Epidermal melanocyte (primary cell): ENCODE data around the gene RBM4B.
"Not testable (repeated sequence)": the region's sequence is repeated elsewhere in the genome, so short reads cannot be mapped to it uniquely, and the experiment has no call there.

Source experiments
- DNase-seq: peaks from one replicate; pipeline ENCODE4 v3.0.0; 2011; ENCODE audit warnings: low spot score; ENCODE audit not compliant: insufficient read length

The RBM4B gene

DNA sequence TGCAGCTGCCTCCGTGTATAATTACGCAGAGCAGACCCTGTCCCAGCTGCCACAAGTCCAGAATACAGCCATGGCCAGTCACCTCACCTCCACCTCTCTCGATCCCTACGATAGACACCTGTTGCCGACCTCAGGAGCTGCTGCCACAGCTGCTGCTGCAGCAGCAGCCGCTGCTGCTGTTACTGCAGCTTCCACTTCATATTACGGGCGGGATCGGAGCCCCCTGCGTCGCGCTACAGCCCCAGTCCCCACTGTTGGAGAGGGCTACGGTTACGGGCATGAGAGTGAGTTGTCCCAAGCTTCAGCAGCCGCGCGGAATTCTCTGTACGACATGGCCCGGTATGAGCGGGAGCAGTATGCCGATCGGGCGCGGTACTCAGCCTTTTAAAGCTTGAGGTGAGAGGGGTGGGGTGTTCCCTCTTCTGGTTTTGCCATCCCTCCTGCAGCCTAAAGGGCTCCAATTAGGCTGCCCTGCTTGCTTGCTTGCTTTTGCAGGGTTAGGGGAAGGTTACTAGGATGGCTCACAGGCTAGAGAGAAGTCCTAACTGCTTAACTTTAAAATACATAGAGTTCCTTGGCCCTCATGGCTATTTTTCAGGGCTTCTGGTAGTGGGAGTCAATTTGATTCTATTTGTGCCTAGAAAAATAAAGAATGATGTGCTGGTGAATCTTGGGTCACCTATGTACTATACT, 33.8 kb downstream of the RBM4B start:
- DNase-seq: no peak

DNA sequence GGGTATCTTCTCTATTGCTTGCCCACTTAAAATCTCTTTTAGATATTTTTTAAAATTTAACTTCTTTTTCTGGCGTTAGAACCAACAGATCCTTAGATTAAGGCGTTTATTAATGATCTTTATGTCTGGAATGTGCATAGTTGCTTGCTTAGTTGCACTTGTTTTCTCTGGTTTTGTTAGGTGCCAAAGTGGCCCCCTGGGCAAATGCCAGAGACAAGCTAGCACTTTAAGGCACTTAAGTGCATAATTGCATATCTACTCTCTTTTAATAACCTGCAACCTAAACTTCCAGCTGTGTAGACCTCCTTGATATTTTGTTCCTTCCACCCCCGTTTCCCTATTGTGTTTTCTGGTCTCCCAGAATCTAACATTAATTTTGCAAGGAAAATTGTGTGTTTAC, 35.9 kb downstream of the RBM4B start:
- DNase-seq: no peak

DNA sequence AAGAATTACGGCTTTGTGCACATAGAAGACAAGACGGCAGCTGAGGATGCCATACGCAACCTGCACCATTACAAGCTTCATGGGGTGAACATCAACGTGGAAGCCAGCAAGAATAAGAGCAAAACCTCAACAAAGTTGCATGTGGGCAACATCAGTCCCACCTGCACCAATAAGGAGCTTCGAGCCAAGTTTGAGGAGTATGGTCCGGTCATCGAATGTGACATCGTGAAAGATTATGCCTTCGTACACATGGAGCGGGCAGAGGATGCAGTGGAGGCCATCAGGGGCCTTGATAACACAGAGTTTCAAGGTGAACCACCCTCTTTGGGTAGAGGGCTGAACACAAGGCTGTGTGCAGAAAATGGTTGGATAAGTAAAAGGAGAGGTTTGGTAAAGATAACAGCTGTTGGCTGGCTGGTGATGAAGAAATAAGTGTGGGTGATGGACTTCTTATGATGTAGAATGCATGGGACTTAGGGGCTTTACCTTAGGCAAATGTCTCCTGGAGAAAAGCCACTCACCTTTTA, 37.8 kb downstream of the RBM4B start:
- DNase-seq: not testable (repeated sequence)

DNA sequence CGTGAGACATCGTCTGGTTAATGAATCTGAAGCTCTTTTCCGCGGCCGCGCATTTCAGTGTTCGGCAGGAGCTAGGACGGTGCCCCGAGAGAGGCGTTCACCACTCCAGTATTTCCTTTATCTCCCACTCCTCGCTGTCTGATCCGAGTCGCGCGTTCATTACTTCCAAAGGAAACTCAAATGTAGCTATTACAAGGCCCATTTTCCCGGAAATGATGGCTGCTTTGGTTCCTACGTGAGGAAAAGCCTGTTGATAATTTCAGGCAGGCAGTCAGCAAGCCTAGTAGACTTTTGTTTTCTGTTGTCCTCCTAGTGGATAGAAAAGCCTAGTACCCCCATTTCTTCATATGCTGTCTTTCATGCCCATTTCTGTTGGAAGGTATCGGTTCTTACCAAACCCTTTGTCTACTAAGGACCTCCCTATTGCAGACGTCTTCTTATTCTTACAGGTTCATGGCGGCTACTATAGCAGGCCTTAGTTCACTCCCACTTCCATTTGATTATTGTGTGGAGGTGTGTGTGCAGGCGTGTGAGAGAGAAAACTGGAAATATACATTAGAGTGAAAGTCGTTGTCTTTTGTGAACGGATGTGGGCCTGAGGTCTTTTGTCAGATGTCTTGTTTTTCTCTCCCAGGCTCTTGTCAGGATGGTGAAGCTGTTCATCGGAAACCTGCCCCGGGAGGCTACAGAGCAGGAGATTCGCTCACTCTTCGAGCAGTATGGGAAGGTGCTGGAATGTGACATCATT, 38.4 kb downstream of the RBM4B start:
- DNase-seq: no peak

DNA sequence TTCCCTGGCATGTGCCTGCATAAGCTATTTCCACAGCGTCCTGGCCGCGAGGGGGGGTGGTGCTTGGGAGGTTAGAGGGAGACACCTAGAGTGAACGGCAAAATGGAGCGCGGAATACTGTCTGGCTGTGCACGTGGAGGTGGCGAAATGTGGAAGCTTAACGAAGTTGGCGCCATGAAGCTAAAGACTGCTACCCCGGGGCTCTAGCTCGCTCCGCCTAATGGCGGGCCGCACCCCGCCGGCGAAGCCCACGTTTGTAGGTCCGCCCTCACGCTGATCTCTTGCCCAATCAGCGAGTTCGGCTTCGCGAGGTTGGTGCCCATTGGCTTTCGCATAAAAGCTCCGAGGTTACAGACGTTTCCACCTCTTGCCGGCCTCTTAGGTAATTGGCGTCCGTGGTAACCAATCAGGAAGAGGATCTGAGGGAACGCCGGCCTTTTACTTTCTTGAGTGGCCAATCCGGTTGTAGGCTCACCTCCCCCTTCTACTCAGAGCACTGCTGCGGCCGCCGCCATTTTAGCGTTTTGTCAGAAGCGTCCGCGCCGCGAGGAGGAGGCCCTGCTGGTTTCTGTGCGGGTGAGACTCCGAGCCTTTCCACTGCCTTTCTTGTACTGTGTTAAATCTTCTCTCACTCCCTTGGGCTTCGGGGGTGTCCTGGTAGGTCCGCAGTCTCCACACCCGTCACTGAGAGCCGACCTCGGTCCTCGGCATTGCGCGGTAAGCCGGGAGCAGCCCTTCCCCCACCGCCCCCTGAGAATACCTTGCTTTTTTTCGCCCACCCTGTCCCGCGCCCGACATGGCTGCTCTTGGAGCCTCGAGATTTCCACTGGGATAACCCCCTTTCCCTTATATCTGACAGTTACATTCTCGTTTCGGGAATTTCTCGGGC, 39.3 kb downstream of the RBM4B start, which contains the start of gene RBM4:
RBM4 (plus strand) TSS at position 527 of the 889 bp plus-strand sequence. CDS start 1,009 bp downstream, outside the sequence.
- DNase-seq: peak; percentile 98

DNA sequence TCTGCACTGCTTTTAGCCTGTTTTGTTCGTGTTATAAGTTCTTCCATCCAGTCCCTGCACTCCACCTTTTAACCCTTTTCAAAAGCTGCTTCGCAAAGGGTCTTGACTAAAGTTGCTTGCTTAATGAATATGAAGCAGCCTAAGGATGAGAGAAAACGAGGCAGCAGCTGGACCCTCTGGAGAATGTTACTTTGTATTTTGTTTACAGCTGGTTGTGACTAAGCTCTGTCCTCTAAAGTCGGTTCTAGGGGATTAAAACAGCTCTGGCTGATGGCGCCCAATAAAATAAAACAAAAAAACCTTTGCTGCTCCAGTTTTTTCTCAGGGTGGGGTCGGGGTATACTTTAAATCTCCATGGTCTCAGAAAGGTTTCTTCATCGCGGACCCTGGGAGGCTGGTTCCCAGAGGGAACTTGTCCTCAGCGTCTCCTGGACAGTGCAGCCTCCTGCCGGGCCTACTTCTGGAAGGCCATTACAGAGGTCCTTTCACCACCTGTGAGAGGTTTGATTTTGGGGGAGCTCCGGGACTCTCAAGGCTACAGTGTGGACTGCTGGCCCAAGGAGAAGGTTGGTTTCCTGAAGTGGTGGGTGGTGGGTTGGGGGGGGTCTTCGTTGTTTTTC, 40.0 kb downstream of the RBM4B start:
- DNase-seq: no peak

DNA sequence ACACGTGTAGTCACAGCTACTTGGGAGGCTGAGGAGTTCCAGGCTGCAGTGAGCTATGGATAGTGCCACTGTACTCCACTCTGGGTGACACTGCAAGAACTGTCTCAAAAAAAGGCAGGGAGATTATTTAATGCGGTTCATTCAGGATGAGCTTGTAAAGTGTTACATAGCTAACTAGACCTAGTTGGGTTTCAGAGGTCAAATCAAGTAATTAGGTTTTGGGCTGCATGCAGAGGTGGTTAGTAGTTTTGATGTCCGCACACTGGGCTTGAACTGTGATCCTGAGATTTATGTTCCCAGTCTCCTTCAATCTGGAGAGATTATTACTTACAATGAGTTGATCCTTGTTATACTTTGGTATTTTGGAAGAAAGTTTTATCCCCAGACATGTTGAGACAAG, 41.3 kb downstream of the RBM4B start:
- DNase-seq: no peak

DNA sequence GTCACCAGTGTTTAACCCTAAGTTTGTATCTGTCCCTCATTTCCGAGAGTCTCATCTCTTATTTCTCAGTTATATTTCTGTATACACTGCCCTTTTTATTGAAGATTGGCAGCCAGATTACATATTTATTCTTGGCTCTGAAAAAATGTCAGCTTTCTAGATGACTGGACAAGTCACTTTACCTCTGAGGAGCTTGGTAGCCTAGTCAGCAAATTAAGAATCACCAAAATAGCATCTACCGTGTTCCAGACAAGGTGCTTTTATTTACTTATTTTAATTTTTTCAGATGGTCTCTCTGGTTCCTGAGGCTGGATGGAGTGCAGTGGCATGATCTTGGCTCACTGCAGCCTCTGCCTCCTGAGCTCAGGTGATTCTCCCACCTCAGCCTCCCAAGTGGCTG, 44.7 kb downstream of the RBM4B start:
- no peak for DNase-seq

DNA sequence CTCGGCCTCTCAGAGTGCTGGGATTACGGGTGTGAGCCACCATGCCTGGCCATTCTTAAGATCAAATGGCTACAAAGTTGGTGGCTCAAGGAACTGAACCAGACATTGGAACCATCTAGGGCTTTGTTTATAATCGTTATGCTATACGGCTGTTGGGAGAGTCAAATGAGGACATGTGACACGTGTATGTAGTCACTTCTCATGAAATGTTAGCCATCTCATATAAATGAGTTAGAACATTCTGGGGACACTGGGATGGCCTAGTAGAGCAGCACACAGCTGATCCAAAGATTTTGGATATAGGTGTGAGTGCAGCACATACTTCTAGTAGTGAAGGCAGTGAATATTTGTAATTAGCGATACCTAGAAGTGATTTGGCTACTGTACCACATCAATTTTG, 45.8 kb downstream of the RBM4B start:
- no peak for DNase-seq

DNA sequence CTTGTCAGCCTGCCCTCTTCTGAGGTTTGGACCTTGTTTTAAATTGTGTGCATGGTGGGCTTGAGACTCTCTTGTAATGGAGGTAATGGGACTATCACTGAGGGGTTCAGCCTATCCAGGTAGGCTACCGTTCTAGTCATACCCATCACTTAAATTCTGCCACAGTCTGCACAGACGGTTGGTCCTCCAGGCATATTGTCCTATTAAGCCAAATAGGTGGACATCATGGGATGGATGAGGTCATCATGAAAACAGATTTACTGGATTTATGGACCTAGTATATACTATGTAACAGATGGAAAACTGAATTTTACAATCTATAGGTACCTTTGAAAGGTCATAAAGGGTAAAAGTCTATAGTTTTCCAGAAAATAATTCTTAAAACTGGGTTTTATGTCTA, 48.3 kb downstream of the RBM4B start:
- DNase-seq: no peak

DNA sequence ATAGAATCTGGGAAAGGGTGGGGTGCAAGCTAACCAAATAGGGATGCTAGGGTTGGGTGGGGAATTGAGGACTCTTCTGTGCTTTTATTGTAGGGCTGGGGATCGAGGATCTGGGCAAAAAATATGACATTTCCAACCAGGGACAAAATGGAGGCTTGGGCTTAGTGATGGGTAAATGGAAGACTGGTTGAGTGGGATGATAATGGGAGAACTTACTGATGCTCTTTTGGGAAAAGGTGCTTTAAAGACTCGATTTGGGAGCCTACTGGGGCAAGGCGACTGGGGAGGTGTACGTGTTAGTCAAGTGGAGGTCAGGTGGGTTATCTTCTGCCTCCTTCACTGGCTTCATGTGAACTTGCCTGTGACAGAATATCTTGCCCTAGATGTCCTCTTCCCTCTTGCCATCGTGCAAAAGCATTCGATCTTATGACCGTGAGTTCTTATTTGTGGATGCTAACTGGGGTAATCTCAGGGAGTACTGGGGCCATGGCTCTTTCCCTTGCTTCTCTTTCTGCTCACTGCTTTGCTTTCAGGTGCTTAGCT, 49.6 kb downstream of the RBM4B start:
- no peak for DNase-seq

DNA sequence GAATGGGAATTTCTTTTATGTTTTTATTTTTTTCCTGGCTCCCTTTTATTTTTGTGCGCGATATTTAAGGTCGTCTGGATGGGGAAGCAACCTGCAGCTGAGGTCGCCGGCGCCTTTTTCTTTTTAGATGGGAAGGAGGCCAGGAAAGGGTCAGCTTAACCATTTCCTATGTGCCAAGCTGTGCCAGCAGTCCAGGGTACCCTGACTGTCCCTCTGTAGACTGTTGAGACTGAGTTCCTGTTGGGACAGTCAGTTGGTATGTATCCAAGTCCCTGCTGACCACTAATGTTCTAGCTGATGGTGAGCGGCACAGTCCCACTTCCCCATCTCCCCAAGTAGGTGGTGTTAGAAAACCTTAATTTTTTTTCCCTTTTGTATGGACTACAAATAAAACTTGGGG, 50.8 kb downstream of the RBM4B start:
- no peak for DNase-seq

DNA sequence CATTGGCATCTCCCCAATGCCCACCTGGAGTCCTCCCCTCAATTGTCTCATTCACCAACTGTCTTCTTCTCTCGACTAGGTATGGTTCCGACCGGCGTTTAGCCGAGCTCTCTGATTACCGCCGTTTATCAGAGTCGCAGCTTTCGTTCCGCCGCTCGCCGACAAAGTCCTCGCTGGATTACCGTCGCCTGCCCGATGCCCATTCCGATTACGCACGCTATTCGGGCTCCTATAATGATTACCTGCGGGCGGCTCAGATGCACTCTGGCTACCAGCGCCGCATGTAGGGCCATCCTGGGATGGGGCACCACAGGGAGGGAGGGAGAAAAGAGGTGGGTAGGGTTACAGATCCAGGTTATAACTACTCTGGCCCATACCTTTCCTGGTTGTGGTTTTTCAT, 51.3 kb downstream of the RBM4B start:
- DNase-seq: no peak

DNA sequence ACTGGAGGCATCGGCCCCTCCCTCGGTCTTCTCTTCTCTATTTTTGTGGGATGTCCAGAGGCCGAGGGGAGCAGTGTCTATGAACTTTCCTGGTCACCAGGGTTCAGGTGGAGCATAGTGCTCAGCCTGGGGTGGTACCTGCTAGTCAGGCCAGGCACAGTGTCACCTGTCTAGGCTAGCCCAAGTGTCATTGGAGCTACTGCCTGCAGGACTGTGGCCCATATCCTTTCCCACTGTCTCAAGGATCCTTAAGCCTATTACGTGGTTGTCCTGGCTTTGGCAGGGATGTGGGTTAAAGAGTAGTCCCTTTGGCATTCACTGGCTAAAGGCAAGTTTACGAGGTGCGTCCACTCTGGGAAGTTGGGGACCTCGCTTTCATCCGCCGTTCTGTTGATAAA, 51.9 kb downstream of the RBM4B start:
- DNase-seq: no peak

DNA sequence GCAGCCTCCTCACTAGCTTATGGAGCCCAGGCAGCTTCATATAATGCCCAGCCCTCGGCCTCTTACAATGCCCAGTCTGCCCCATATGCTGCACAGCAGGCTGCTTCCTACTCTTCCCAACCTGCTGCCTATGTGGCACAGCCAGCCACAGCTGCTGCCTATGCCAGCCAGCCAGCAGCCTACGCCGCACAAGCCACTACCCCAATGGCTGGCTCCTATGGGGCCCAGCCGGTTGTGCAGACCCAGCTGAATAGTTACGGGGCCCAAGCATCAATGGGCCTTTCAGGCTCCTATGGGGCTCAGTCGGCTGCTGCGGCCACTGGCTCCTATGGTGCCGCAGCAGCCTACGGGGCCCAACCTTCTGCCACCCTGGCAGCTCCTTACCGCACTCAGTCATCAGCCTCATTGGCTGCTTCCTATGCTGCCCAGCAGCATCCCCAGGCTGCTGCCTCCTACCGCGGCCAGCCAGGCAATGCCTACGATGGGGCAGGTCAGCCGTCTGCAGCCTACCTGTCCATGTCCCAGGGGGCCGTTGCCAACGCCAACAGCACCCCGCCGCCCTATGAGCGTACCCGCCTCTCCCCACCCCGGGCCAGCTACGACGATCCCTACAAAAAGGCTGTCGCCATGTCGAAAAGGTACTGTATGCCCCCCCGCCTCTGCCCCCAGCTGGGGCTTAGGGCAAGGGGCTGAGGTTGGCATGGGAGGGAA, 52.5 kb downstream of the RBM4B start:
- no peak for DNase-seq

DNA sequence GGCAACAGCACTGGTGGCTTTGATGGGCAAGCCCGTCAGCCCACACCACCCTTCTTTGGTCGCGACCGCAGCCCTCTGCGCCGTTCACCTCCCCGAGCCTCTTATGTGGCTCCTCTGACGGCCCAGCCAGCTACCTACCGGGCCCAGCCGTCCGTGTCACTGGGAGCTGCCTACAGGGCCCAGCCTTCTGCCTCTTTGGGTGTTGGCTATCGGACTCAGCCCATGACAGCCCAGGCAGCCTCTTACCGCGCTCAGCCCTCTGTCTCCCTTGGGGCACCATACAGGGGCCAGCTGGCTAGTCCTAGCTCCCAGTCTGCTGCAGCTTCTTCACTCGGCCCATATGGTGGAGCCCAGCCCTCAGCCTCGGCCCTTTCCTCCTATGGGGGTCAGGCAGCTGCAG, 53.2 kb downstream of the RBM4B start:
- no peak for DNase-seq

DNA sequence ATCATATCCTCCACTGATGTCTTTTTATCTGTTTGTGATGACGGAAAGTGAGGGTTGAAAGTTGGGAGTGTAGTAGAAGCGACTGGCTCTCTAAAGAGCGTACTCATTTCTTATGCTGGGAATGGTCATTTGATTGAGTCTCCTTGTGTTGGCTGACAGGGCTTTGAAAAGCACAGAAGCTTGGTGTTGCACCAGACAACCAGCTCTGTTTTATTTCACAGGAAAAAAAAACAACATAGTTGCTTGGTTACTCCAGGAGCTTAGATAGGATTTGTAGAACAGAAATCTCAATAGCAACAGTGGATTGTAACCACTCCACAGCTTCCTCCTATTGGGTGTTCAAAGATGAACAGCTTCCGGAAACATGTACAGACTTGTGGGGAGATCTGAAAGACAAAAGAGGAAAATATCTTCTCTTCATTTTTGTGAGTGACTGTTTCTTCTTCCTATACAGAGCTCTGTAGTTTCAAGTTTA, 58.6 kb downstream of the RBM4B start:
- no peak for DNase-seq

DNA sequence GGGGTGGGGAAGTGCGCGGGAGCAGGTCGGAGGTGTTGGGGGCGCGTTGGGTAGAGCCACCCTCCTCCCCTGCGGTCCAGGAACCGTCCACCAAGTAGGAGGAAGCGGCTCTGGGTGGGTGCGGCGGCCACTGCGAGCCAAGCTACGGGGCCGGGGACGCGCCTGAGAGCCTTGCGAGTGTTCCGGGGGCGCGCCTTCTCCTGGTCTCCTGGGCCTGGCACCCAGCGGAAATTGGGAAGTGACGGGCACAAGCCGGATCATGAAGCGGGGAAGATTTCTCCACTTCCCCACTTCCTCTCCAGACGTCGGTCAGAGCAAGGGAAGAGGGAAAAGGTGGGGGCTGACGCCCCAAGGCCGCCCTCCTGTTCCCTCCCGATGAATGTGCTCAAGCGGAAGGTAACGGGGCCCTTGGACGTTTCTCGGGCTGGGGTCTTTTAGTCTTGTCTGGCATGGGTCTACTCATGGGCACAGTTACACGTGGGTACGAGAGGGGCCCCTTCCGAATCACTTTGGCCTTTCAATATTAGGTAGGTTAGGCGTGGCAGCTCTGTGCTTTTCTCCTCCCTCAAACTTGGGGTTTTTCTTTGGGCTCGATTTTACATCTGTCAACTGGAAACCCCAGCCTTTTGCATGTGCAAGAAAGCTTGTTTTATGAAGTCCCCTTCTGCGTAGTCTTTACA, 60.4 kb downstream of the RBM4B start:
- no peak for DNase-seq

DNA sequence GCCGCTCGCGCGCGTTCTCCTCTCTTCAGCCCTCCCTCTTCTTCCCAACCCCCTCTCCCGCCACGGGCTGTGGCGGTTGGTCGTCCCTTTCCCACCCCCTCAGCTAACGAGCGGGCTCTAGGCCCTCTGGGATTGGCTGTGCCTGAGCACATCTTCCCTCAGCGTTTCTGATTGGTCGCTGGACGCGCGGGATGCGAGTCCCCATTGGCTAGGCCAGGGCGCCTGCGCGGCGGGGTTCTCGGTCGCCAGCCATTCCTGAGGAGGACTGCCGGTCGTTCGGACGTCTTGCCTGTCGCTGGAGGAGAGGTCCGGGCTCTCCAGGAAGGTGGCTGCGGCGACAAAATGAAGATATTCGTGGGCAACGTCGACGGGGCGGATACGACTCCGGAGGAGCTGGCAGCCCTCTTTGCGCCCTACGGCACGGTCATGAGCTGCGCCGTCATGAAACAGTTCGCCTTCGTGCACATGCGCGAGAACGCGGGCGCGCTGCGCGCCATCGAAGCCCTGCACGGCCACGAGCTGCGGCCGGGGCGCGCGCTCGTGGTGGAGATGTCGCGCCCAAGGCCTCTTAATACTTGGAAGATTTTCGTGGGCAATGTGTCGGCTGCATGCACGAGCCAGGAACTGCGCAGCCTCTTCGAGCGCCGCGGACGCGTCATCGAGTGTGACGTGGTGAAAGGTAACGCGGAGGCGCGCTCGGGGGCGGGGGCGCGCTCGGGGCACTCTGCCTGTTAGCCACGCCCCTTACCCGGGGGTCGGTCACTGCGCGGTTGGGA, 61.1 kb downstream of the RBM4B start, which contains the start of gene RBM14:
RBM14 (plus strand) TSS at position 252 of the 776 bp plus-strand sequence; CDS start at position 343, 91 bp downstream.
- peak; percentile 99 for DNase-seq
